ENCODE data around the gene WDR70.
"Not testable (repeated sequence)": the region's sequence is repeated elsewhere in the genome, so short reads cannot be mapped to it uniquely, and the experiment has no call there.

WDR70 gene

GRCh38 chr5:37379100-37379628, at the start of gene WDR70:
Gene WDR70, plus strand, starts transcription at chr5:37379318. Its CDS starts 50 bp downstream, at chr5:37379368.
- peak; percentile 83 for DNase-seq (ENCODE audit: low spot score)
- FAIRE-seq = peak; percentile 87

DNA sequence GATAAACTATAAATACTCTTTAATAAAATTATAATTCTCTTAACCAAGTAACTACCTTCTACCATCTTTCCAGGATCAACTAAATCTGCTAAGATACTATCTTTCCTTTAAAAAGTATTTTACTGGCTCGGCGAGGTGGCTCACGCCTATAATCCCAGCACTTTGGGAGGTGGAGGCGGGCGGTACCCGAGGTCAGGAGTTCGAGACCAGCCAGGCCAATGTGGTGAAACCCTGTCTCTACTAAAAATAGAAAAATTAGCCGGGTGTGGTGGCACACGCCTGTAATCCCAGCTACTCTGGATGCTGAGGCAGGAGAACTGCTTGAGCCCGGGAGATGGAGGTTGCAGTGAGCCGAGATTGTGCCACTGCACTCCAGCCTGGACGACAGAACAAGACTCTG, 44.4 kb upstream of the WDR70 start:
- not testable (repeated sequence) for DNase-seq (ENCODE audit: low spot score); FAIRE-seq

DNA sequence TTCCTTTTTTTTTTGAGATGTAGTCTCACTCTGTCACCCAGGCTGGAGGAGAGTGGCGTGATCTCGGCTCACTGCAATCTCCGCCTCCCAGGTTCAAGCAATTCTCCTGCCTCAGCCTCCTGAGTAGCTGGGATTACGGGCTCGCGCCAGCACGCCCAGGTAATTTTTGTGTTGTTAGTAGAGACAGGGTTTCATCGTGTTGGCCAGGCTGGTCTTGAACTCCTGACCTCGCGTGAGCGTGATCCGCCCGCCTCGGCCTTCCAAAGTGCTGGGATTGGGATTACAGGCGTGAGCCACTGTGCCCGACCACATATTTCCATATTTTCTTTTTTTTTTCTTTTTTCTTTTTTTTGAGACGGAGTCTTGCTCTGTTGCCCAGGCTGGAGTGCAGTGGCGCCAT, 36.4 kb upstream of the WDR70 start:
- not testable (repeated sequence) for FAIRE-seq; DNase-seq (ENCODE audit: low spot score)

GRCh38 chr5:37355161-37355560, 24.0 kb upstream of the WDR70 start:
- FAIRE-seq (no peak), DNase-seq (ENCODE audit: low spot score) (no peak)

GRCh38 chr5:37370550-37370863, 8.6 kb upstream of the WDR70 start:
- FAIRE-seq (no peak), DNase-seq (ENCODE audit: low spot score) (no peak)

GRCh38 chr5:37370864-37371726, 8.0 kb upstream of the WDR70 start, which contains the start of gene NUP155:
Gene NUP155, minus strand, starts transcription at chr5:37371106. Its CDS starts 129 bp downstream, at chr5:37370977.
- FAIRE-seq (peak; percentile 92), DNase-seq (ENCODE audit: low spot score) (peak; percentile 94)

DNA sequence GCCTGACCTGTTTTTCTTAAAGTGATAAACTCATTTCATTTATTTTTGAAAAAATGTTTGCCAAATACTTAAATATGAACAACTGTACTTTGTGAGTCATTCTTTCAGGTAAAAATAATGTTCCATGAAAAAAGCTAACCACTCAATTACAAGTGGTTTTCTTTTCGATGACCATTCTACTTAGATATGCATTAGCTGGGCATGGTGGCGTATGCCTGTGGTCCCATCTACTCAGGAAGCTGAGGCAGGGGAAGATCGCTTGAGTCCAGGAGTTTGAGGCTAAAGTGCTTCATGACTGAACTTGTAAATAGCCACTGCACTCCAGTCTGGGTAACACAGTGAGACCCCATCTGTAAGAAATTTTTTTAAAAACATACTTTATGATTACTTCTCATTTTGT, 4.0 kb upstream of the WDR70 start:
- DNase-seq (ENCODE audit: low spot score) (peak; percentile 41), FAIRE-seq (no peak)

DNA sequence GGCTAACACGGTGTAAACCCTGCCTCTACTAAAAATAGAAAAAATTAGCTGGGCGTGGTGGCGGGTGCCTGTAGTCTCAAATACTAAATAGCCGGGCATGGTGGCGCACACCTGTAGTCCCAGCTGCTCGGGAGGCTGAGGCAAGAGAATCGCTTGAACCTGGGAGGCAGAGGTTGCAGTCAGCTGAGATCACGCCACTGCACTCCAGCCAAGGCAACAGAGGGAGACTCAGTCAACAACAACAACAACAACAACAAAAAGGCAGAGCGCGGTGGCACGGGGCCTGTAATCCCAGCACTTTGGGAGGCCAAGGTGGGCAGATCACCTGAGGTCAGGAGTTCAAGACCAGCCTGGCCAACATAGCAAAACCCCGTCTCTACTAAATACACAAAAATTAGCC, 1.1 kb upstream of the WDR70 start:
- not testable (repeated sequence) for DNase-seq (ENCODE audit: low spot score); FAIRE-seq

GRCh38 chr5:37391591-37391990, 12.5 kb downstream of the WDR70 start:
- DNase-seq (ENCODE audit: low spot score) (no peak), FAIRE-seq (no peak)

- FAIRE-seq = no peak
- no peak for DNase-seq (ENCODE audit: low spot score)
Observed at GRCh38 chr5:37396352-37396751, 17.2 kb downstream of the WDR70 start.

- DNase-seq (ENCODE audit: low spot score) = no peak
- no peak for FAIRE-seq
Observed at GRCh38 chr5:37400501-37400900, 21.4 kb downstream of the WDR70 start.

GRCh38 chr5:37412515-37412914, 33.4 kb downstream of the WDR70 start:
- no peak for DNase-seq (ENCODE audit: low spot score)
- FAIRE-seq = no peak

- FAIRE-seq = not testable (repeated sequence)
Observed at GRCh38 chr5:37415456-37415855, 36.3 kb downstream of the WDR70 start.

GRCh38 chr5:37417347-37417746, 38.2 kb downstream of the WDR70 start:
- no peak for DNase-seq (ENCODE audit: low spot score)
- no peak for FAIRE-seq

More at GRCh38 chr5:37415456-37415855, 36.3 kb downstream of the WDR70 start:
- not testable (repeated sequence) for DNase-seq (ENCODE audit: low spot score)

GRCh38 chr5:37424441-37424840, 45.3 kb downstream of the WDR70 start:
- DNase-seq (ENCODE audit: low spot score) (no peak), FAIRE-seq (peak; percentile 15)

GRCh38 chr5:37428044-37428443, 48.9 kb downstream of the WDR70 start:
- no peak for DNase-seq (ENCODE audit: low spot score)
- peak; percentile 34 for FAIRE-seq

- FAIRE-seq (no peak), DNase-seq (ENCODE audit: low spot score) (no peak)
Observed at GRCh38 chr5:37435261-37435660, 56.1 kb downstream of the WDR70 start.

GRCh38 chr5:37436146-37436934, 57.2 kb downstream of the WDR70 start:
- DNase-seq (ENCODE audit: low spot score) (no peak), FAIRE-seq (no peak)

GRCh38 chr5:37437711-37438110, 58.6 kb downstream of the WDR70 start:
- FAIRE-seq (no peak), DNase-seq (ENCODE audit: low spot score) (no peak)

DNA sequence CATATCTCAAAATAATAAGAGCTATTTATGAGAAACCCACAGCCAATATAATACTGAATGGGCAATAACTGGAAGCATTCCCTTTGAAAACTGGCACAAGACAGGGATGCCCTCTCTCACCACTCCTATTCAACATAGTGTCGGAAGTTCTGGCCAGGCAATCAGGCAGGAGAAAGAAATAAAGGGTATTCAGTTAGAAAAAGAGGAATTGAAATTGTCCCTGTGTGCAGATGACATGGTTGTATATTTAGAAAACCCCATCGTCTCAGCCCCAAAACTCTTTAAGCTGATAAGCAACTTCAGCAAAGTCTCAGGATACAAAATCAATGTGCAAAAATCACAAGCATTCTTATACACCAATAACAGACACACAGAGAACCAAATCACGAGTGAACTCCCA, 66.7 kb downstream of the WDR70 start:
- not testable (repeated sequence) for FAIRE-seq; DNase-seq (ENCODE audit: low spot score)

GRCh38 chr5:37448941-37449340, 69.8 kb downstream of the WDR70 start:
- DNase-seq (ENCODE audit: low spot score) = no peak
- FAIRE-seq = no peak

- FAIRE-seq; DNase-seq (ENCODE audit: low spot score): not testable (repeated sequence)
Observed at GRCh38 chr5:37451991-37452390, 72.9 kb downstream of the WDR70 start.
